Measurements from ENCODE around the gene PBX3.

Gene PBX3

DNA sequence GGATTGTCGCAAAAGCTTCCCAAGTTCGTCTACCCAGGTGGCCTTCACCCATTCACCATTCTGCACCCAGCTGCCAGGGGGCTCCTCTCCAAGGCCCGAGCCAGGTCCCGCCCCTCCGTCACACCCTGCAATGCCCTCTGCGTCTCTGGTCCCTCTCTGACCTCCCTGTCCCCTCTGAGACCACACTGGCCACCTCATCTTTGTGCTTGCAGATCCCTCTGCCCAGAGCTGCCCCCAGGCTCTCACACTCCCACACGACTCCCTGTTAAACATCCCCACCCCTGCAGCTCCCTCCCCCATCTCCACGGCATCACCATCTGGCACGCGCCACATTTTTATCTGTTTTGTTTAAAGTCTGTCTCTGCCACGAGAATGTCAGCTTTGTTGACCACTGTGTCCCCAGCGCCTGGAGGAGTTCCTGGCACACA is 243.6 kb downstream of the PBX3 start:
- DNase-seq (ENCODE audit: low read depth in 1 of 2, low spot score in 1 of 2): no peak

DNA sequence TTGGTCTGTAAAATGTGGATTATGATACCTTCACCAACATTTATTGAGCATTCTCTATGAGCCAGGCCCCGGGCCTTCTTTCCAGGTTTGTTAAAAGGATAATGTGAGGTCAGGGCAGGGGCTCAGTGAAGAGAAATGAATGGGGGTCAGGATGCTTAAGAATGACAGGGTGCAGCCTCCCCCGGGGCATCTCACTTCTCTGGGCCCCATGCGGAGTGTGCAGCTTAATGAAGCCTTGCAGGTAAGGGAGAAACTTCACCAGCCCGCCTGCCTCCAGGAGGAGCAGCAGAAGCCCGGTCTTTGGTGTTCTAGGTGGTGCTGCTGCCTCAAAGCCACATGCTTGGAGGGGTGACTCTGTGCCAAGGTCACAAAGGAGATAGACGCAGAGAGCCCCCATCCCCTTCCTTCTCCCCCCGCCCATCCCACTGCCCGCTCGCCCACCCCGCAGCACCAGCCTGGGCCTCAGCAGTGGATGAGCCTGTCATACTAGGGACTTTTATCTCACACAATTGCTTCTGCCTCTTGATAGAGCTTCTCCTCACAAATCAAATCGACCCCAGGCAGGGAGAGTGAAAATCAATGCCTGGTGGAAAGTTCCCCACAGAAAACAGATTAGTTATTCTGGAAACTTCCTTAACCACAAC is 244.8 kb downstream of the PBX3 start:
- no peak for DNase-seq (ENCODE audit: low read depth in 1 of 2, low spot score in 1 of 2)

DNA sequence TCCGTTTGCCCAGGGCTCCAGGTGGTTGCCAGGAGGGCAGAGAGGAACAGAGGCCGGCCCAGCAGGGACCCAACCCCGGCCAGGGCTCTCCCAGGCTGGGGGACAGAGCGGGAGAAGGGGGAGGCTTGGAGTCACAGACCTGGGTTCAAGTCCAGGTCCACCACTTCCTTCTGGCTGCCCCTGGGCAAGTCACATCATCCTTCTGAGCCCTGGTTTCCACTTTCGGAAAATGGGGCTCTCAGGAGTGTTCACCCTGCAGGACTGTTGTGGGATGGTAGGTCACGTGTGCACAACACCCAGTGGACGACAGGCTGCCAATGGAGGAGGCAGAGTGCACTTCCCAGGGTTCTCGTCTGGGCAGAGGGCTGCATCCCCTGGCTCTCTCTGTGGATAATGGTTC is 245.4 kb downstream of the PBX3 start:
- no peak for DNase-seq (ENCODE audit: low read depth in 1 of 2, low spot score in 1 of 2)

DNA sequence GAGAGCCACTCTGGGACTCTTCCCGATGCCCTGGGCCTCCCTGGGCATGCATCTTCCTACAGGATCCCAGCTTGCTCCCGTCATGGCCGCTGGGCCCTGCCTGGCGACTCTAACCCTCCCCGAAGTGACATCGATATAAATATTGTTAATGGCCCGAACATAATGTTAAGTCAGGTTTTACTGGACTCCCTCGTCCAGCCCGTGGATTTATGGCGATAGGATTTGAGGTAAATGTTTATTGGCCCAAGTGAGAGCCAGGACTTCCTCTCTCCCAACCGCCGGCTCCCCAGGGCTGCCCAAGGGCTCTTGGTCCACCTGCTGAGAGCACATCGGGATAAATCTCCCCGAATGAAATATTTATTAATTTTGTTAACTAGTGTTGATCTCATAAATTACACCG is 246.3 kb downstream of the PBX3 start:
- no peak for DNase-seq (ENCODE audit: low read depth in 1 of 2, low spot score in 1 of 2)

DNA sequence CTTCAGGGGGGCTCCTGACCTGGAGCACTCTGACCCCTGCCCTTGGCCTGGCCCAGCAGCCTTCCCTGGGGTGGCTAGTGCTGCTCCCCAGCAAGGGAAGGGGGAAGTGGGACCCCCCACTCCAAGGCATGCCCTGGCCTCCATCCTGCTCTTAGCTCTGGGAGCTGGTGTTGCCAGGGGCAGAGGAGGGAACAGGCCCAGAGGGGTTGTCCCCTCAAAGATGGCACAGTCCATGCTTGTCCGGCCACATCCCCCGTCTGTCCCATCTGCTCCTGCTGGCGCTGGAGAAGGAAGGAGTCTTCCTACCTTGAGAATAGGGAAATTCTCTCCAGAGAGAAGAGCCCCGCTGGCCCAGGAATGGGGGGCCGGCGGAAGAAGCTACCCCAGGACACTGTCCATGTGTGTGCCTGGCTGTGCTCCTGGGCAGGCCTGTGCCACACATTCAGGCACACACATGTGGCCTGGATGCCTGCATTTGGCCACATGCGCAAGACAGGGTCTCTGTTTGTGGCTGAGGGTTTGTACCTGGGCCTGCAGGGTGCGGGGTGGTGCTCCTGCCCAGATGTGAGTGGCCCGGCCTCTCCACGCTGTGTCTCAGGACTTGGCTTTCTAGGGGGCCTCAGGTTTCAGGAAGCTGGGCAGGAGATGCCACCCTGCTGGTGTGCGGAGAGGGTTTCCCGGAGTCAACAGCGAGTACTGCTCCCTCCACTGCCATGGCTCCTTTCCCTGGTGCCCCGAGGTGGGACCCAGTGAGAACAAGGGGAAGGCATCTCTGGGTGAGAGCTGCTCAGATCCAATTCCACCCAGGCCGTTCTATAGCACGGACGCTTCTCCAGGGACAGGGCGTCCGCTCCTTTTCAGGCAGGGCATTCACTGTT is 247.1 kb downstream of the PBX3 start:
- DNase-seq (ENCODE audit: low read depth in 1 of 2, low spot score in 1 of 2): no peak

DNA sequence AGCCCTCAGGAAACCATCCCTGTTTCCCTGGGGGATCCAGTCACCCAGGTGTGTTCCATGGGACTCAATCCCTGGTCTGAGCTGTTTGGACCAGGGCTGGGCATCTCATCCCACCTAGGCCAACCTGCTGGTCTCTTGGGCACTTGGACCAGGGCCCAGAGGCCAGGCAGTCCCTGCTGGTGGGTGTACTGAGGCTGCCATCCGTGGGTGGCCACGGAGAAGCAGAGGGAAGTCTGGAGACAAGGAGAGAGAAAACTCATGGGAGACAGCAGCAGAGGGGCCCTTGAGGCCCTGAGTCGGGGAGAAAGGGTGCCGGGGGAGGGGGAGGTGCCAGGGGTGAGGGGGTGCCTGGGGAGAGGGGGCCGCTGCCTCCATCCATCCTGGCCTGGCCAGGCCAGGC is 247.8 kb downstream of the PBX3 start:
- DNase-seq (ENCODE audit: low read depth in 1 of 2, low spot score in 1 of 2): no peak

DNA sequence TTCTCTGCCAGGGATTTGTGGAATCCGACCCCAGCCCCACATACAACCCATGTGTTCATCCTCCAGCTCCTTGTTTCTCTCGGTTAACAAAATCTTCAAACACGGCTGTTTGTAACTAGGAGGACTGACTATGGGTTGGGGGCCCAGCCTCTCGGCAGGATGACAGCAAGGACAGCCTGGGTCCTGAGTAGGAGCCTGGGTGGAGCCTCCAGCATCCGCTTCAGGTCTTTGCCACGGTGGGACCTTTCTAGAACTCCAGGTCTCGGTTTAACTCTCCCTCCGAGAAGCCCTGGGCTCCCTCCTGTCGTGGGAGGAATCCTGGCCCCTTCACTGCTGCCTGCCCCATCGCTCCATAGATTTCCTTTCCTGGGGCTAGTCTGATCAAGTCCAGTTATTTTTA is 248.5 kb downstream of the PBX3 start:
- no peak for DNase-seq (ENCODE audit: low read depth in 1 of 2, low spot score in 1 of 2)

DNA sequence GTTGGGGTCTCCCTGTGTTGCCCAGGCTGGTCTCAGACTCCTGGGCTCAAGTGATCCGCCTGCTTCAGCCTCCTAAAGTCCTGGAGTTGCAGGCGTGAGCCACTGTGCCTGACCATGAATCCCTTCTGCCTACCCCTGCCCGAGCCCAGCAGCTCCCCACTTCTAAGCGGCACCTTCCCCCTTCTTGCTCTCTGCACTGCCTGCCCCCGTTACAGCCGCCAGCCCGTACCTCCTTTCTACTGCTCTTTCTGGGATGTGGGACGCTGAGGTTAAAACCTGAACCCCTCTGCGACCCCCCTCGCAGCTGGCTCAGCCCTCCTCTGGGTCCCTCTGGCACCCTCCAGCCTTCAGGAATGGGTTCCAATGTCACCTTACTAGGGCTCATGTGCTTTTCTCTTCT is 249.6 kb downstream of the PBX3 start:
- DNase-seq (ENCODE audit: low read depth in 1 of 2, low spot score in 1 of 2): no peak

DNA sequence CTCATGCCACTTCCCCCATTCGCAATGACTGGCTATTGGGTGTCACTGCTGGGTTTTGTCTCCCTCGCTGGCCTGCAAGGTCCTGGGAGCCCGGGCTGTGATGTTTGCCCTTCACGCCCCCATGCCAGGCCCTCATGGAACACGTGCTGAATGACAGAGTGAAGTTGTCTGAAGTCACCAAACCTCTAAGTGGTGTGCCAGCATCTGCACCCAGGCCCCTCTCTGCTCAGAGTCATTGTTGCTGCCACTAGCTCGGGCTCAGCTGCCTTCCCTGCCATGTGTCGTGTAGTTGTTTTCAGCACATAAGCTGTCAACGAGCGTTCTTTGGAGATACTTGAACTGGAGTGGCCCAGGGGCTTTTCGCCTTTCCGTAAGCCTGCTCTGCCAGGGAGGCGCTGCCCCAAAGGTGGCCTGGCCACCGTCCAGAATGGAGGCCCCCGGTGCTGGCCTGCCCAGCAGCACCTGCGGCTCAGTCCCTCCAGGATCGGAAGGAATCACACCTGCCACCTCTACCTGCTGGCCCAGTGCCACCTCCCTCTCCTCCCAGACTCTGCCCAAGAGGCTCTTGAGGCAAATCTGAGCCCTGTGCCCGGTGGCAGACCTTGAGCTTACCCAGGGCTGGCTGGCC is 250.1 kb downstream of the PBX3 start:
- no peak for DNase-seq (ENCODE audit: low read depth in 1 of 2, low spot score in 1 of 2)

DNA sequence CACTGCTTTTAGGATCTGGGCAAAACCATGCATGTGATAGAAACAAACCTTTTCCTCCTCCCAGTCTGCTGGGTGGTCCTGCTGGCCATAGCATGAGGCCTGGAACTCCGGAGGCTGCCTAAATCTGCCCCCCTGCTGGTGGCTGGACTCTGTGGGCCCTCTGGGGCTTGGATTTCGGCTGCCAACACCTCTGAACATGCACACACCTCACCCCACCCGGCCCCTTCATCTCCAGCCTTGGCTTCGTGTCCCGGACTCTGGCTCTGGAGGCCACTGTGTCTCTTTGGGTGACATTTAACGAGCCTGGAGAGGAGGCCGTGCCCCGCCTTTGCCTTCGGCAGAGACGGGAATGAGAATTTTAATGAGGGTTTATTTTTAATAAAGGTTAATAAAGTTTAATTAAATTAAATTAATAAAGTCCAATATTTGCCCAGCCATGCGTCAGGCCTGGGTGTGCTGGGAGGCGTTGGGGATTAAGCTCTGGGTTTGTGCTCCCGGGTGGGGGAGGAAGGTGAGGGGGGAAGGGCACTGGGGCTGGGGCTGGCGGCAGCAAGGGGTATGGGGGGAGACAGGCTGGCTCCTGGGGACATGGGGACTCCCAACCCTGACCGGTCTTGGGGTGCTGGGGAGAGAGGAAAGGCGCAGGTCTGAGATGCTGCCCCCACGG is 251.8 kb downstream of the PBX3 start:
- no peak for DNase-seq (ENCODE audit: low read depth in 1 of 2, low spot score in 1 of 2)

DNA sequence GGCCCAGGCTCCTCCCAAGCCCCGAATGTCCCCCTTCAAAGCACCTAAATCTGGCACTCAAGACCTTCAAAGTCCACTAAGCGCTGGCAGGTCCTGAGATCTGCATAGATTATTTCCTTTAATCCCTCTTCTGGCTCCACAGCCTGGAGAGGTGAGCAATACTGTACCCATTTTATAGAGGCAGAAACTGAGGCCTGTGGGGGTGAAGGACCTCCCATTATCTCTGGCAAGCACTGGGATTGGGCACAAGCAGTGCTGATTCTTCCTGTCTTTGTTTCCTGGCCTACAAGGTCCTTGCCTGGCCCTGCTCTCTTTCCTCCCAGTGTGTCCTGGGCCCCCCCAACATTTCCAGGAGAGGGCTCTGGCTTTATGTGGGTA is 252.3 kb downstream of the PBX3 start:
- no peak for DNase-seq (ENCODE audit: low read depth in 1 of 2, low spot score in 1 of 2)

DNA sequence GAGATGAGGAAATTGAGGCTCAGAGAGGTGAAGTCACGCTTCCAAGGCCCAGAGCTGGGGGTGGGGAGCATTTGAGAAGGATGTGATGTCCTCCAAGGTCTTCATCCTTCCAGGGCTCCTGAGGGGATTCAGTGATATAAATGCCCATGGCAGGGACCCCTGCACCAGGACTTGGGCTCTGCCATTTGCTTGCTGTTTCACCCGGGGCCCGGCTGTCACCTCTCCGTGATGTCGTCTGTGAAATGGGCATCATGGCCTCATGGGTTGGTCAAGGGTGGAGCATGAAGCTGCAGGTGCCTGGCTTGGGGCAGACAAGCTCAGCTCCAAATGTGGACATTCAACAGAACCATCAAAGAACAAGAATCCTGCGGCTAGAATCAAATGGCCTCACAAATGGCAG is 253.1 kb downstream of the PBX3 start:
- no peak for DNase-seq (ENCODE audit: low read depth in 1 of 2, low spot score in 1 of 2)

DNA sequence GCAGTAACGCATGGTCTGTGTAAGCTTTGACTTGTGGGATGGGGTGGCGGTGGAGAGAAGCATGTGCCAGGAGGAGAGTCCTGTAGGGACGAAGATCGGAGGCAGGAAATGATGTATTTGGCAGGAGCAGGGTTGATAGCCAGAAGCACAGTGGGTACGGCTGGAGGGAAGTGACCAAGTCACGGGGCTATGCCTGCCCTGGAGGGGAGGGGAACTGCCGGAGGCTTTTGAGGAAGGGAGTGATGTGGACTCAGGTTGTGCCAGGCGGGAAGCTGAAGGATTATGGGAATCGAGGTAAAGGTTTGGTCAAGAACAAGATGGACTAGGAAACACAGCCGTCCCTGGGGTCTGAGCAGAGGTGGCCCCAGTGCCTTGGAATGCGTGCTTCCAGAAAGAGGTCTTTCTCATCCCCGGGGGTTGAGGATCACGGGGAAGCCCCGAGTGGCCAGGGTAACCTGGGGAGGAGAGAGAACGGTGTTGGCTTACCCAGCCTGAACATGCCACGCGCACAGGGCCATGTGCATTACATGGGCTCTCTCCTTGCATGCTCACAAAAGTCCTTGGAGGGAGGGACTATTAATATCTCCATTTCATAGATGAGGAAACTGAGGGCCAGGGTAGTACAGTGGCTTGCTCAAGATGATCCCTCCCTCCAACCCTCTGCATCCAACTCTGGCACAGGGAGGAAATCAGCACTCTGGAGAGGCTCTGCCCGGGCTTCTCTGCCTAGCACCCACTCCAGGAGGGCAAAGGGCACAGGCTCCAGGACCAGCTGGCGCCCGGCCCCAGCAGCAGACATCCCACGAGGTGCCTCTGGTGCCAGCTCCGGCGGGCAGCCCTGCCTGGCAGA is 253.8 kb downstream of the PBX3 start:
- DNase-seq (ENCODE audit: low read depth in 1 of 2, low spot score in 1 of 2): no peak

DNA sequence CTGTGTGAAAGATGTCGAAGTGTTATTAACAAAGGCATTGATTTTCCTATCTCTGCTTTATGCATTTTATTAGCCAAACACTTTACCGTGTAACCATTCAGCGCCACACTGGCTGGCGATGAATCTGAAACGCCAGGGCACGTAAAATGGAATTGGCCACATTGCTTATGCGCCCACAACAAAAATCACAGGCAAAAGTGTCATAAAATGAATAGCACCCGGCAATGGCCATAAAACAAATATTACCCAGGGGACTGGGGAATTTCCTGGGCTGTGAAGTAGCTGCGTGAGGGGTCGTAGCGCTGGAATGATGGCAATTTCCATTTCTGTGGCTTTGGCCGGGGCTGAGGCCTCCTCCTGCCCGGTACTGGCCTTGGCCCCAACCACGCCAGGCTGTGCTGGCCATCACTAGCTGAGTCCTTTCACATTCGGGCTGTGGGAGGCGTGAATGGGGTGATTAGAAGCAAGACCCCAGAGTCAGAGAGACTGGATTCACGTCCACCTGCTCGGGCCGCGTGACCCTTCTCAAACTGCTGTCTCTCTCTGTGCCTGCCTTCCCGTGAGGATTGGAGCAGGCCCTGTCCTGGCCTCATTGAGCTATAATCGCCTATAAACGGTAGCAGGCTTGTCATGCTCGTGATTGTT is 254.5 kb downstream of the PBX3 start:
- DNase-seq (ENCODE audit: low read depth in 1 of 2, low spot score in 1 of 2): no peak

DNA sequence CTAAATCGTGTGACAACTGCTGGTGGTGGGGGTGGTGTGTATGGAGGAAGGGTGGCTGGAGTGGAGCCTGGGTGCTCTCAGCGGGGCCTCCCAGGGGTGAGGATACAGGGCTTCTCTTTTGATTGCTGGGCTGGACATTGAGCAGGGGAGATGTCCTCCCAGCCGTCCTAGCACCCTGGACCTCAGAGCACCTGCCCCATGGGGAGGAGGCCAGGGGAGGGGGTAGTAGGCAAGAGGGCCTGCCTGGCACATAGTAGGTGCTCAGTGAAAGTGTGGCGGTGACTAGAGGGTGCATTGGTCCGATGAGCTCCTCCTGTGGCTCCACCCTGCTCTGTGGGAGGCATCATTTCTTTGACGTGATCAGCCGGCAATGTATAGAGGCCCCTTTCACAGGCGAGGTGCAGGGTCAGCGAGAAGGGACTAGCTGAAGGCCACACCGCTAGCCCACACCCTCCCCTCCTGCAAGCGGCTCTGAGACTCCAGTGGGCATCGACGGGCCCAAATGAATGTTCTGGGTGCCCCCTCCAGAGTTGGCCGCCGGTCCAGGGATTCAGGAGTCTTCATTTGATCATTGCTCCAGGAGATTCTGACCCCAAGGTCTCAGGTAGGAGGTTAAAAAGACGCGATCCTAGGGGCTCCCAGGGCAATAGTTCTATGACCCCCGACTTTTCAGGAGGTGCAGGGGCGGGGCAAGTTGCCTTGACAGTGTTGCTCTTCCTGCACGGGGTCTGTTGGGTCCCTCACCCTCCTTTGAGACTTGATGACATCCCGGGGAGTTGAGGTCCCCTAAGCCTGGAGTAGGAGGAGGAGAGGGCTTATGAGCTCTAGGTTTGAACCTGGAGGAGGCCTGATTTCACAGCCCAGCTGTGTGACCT is 255.5 kb downstream of the PBX3 start:
- no peak for DNase-seq (ENCODE audit: low read depth in 1 of 2, low spot score in 1 of 2)

DNA sequence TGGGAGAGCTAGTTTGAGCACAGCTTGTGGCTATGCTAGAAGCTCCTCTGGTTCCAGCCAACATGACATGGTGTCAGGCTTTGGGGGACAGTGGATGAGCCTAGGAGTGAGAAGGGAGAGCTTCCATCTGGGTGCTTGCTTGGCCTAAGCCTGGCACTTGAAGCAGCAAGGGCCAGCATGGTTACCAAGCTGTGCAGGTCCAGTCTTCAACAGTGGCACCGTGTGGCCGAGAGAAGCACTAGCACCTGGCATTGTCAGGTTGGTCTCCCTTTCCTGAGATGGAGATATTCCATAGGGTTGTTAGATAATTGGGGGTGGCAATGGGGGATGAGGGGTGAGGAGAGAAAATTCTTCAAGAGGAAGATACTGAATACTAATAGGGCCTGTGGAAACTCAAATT is 261.9 kb downstream of the PBX3 start:
- DNase-seq (ENCODE audit: low read depth in 1 of 2, low spot score in 1 of 2): no peak

DNA sequence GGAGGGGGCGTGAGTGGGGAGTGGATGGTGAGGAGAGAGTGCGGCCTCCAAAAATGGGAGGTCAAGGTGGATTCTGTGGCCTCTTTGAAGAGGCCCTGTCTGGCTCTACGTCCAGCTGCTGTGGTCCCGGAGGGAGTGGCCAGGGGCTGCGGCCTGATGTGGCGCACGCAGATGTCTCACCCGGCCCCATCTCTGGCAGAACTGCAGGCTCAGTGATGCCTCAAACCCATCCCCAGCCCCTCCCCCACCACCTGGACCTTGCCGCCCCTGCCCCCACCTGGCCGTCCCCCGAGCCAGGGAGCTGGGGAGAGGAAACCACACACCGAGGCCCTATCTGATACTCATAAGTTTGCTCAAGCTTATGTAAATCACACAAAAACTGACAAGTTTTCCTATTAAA is 267.6 kb downstream of the PBX3 start:
- no peak for DNase-seq (ENCODE audit: low read depth in 1 of 2, low spot score in 1 of 2)

DNA sequence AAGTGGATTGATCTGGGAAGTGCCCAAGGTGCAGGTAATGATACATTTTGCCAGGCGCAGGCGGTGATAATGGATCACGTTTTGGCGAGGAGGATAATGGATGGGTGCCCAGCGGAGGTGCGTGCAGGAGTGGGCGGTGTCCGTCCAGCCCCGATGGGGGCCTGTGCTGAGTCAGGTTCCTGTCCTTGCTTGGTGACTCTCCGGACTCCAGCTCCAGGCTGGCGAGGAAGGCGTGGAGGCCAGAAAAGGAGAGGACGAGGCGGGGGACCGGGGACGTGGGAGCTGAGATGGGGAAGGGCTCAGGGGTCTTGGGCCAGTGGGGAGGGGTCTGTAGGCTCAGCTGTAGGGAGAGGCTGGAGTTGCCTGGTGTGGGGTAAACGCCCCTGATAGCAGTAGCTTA is 268.3 kb downstream of the PBX3 start:
- no peak for DNase-seq (ENCODE audit: low read depth in 1 of 2, low spot score in 1 of 2)

DNA sequence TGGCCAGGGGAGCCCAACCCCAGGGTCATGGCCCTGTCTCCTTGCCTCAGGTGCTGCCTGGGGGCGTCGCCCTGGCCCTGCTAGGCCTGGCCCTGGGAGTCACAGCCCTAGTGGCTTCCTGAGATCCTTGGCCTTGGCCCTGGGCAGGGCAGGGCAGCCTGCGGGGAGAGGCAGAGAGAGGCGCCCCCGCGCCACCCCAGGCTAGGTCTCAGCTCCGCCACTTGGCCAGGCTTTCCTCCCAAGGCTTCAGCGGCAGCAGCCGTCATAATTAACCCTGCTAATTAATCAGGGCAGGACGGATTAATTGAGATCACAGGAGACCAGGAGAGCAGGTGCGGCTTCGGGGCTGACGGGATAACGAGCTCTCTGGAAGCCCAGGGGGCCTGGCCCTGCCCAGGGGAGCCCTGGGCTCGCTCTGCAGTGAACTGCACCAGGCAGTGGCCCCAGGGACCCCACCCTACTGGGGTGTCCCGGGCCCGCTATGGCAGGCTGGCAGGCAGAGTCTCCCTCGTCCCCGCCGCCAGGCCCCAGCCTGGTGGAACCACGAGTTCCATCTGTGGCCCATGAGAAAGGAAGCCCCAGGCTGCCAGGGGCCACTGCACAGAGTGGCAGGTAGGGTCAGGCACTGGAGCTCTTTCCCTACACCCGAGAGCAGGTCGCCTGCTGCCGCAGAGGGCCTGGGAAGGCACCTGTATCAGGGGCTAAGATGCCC is 269.6 kb downstream of the PBX3 start:
- no peak for DNase-seq (ENCODE audit: low read depth in 1 of 2, low spot score in 1 of 2)

All from stimulated activated CD4-positive, alpha-beta T cell treated with anti-CD3 and anti-CD28 coated beads, Interleukin-15, amount 100 ng/mL, for 1 hour (primary cell).